CD4-positive, alpha-beta memory T cell (primary cell): ENCODE results near the gene LPO. TPM values are rescaled to one million over a fixed set of nuclear protein-coding genes. Genes with fewer than 3 reads are reported as not detected.

Experiments used
- CTCF ChIA-PET: fragments of 350-600 bp; sonication (Branson Sonifier 250); formaldehyde crosslinking; loops from one replicate; lab custom pipeline; 2021; ENCODE audit warnings: inconsistent platforms; ENCODE audit not compliant: partially characterized antibody; lab: Charles Lee
- POLR2A ChIA-PET: fragments of 350-600 bp; sonication (Branson Sonifier 250); formaldehyde crosslinking; loops from one replicate; lab custom pipeline; 2021; ENCODE audit not compliant: partially characterized antibody; lab: Charles Lee
- DNase-seq, 5 donors: peaks; one replicate each; pipeline versions ENCODE4 v3.0.0 to v3.0.0-alpha.2; 2020 to 2022; ENCODE audit warnings: mixed read lengths in 1 of 5
- H3K27ac ChIP-seq: one replicate; pipeline ENCODE4 v1.7.0; 2013; ENCODE audit warnings: low read depth, low read length
- H3K27me3 ChIP-seq: 2 replicates; pipeline ENCODE4 v1.7.0; 2013; ENCODE audit warnings: mild to moderate bottlenecking, low read length, moderate library complexity; ENCODE audit not compliant: insufficient read depth
- H3K36me3 ChIP-seq: 2 replicates; pipeline ENCODE4 v1.7.0; 2013; ENCODE audit warnings: mild to moderate bottlenecking, low read length, moderate library complexity; ENCODE audit not compliant: insufficient read depth
- H3K4me1 ChIP-seq: 2 replicates; pipeline ENCODE4 v1.7.0; 2013; ENCODE audit warnings: mild to moderate bottlenecking, low read length, moderate library complexity; ENCODE audit not compliant: insufficient read depth
- H3K4me3 ChIP-seq, 2 donors: one replicate each; pipeline ENCODE4 v1.7.0; 2013; ENCODE audit warnings: low read length in 2 of 2, mild to moderate bottlenecking in 1 of 2
- H3K9me3 ChIP-seq, 2 donors: one replicate each; pipeline ENCODE4 v1.7.0; 2013; ENCODE audit warnings: low read length in 2 of 2, control low read depth in 1 of 2; ENCODE audit not compliant: control insufficient read depth in 1 of 2
- H3K27ac Mint-ChIP-seq, 7 donors: one replicate each; pipeline ENCODE4 v1.8.0; 2020 to 2021; ENCODE audit warnings: mixed read lengths in 7 of 7, mild to moderate bottlenecking in 6 of 7, inconsistent platforms in 3 of 7, moderate library complexity in 3 of 7
- H3K27me3 Mint-ChIP-seq, 2 donors: one replicate each; pipeline ENCODE4 v1.8.0; 2020 to 2021; ENCODE audit warnings: mixed read lengths in 2 of 2
- H3K36me3 Mint-ChIP-seq, 2 donors: one replicate each; pipeline ENCODE4 v1.8.0; 2020 to 2021; ENCODE audit warnings: mixed read lengths in 2 of 2, inconsistent platforms in 1 of 2, mild to moderate bottlenecking in 1 of 2
- H3K4me1 Mint-ChIP-seq, 4 donors: one replicate each; pipeline ENCODE4 v1.8.0; 2020 to 2021; ENCODE audit warnings: mixed read lengths in 4 of 4, mild to moderate bottlenecking in 1 of 4
- H3K4me3 Mint-ChIP-seq, 8 donors: one replicate each; pipeline ENCODE4 v1.8.0; 2020 to 2021; ENCODE audit warnings: mixed read lengths in 8 of 8, mild to moderate bottlenecking in 7 of 8, moderate library complexity in 6 of 8, inconsistent platforms in 3 of 8
- H3K9me3 Mint-ChIP-seq, 8 donors: one replicate each; pipeline ENCODE4 v1.8.0; 2020 to 2021; ENCODE audit warnings: mixed read lengths in 8 of 8, mild to moderate bottlenecking in 5 of 8, inconsistent platforms in 3 of 8, moderate library complexity in 1 of 8
- intact Hi-C: fragments of 100-400 bp; cut with micrococcal nuclease; formaldehyde crosslinking; loops from one replicate; pipeline ENCODE4 v1.15.1; 2023
- polyA plus RNA-seq, 2 donors: library from polyadenylated mRNA; unstranded; fragments of 300-500 nt; fragmentation: Illumina TruSeq; gene quantifications; one replicate each; pipeline ENCODE4 v1.2.3, GENCODE V29; 2021
- total RNA-seq, 2 experiments: library from RNA; stranded (reverse); gene quantifications; one replicate each; pipeline ENCODE4 v1.2.3, GENCODE V29; 2021

The LPO gene
- total and polyA plus RNA-seq, 4 experiments from 2014 or later, result not detected

- Mint-ChIP-seq H3K9me3 (no peaks in the 10 kb centered on the region), H3K4me3 (no peak overlapping the region), H3K36me3 (peaks cover 12 to 14% of the 10 kb centered on the region in 2 donors), H3K4me1 (peaks cover under 1 to 8% (median 4%) of the 10 kb centered on the region in 4 donors), H3K27me3 (no peaks in the 10 kb centered on the region), H3K27ac (peak overlapping the region in 2 of 7 donors; percentile 53 to 55)
- Histone ChIP-seq H3K27ac (no peak overlapping the region), H3K4me1 (peaks cover 4% of the 10 kb centered on the region), H3K27me3 (no peaks in the 10 kb centered on the region), H3K36me3 (peaks cover 4% of the 10 kb centered on the region), H3K9me3 (no peaks in the 10 kb centered on the region), H3K4me3 (no peak overlapping the region)
- intact Hi-C loops, result no loop called here
- ChIA-PET POLR2A (interaction anchor here (0.9 to 1.0 kb wide), 2 partner anchors 35 to 42 kb away, joined by 3 read pairs; partner anchors contain the start of gene SUPT4H1), CTCF (interaction anchor here (0.8 to 2.1 kb wide), 3 partner anchors 8 to 695 kb away, joined by 3 to 9 read pairs (median 6); partner anchors contain the start of gene RNF43)
- no peak for DNase-seq
These were observed 70.9 kb downstream of the LPO start for GRCh38 chr17:58308985-58309917.

DNA sequence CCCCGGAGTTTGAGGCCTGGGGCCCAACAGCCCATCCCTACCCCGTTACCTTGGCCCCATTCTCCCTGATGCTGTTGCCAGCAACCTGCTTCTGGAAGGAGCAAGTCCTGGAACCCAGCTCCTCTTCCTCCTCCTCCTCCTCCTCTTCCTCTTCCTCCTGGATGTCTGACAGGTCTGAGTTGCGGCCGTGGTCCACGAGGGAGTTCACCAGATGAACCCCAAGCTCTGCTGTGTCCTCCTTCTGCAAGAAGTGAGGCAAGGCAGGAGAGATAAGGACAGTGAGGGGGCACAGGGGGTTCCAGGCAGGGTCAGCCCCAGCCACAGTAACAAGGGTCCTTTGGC is 71.5 kb downstream of the LPO start:
- DNase-seq, result no peak
- intact Hi-C loops, result no loop called here
- no peak overlapping the region for H3K4me3 Mint-ChIP-seq
- H3K9me3 Mint-ChIP-seq, result no peaks in the 10 kb centered on the region
- ChIA-PET CTCF (interaction anchor here (0.8 to 1.5 kb wide), 2 partner anchors 108 to 694 kb away, joined by 3 to 4 read pairs; partner anchors contain the start of gene RNF43), POLR2A (no interaction called here)
- Histone ChIP-seq H3K4me1 (no peaks in the 10 kb centered on the region), H3K27ac (no peak overlapping the region), H3K9me3 (no peaks in the 10 kb centered on the region), H3K4me3 (no peak overlapping the region), H3K36me3 (peaks cover 4% of the 10 kb centered on the region), H3K27me3 (no peaks in the 10 kb centered on the region)
- H3K27me3 Mint-ChIP-seq, result no peaks in the 10 kb centered on the region
- H3K36me3 Mint-ChIP-seq, result peaks cover 12 to 14% of the 10 kb centered on the region in 2 donors
- H3K27ac Mint-ChIP-seq, result peak overlapping the region in 1 of 7 donors; percentile 18
- H3K4me1 Mint-ChIP-seq, result peaks cover 0 to 6% (median 1%) of the 10 kb centered on the region in 4 donors

GRCh38 chr17:58310511-58311428 is 72.4 kb downstream of the LPO start:
- no peak for DNase-seq
- CTCF ChIA-PET, result interaction anchor here (0.8 to 1.5 kb wide), 2 partner anchors 107 to 694 kb away, joined by 3 to 4 read pairs; partner anchors contain the start of gene RNF43
- peak overlapping the region in 1 of 7 donors; percentile 6 for H3K27ac Mint-ChIP-seq

GRCh38 chr17:58311429-58311894 is 73.1 kb downstream of the LPO start:
- Mint-ChIP-seq H3K4me3 (no peak overlapping the region), H3K36me3 (peaks cover 14 to 16% of the 10 kb centered on the region in 2 donors), H3K4me1 (peaks cover 0 to 6% (median 1%) of the 10 kb centered on the region in 4 donors), H3K27me3 (no peaks in the 10 kb centered on the region), H3K9me3 (no peaks in the 10 kb centered on the region), H3K27ac (peak overlapping the region in 1 of 7 donors; percentile 6)
- Histone ChIP-seq H3K9me3 (no peaks in the 10 kb centered on the region), H3K36me3 (peaks cover 4% of the 10 kb centered on the region), H3K27me3 (no peaks in the 10 kb centered on the region), H3K27ac (no peak overlapping the region), H3K4me3 (no peak overlapping the region), H3K4me1 (no peaks in the 10 kb centered on the region)
- no peak for DNase-seq
- intact Hi-C loops, result no loop called here
- ChIA-PET POLR2A (interaction anchor here (34.1 kb wide), 1 partner anchor 32 kb away, joined by 3924 read pairs; the partner anchor contains the start of gene SUPT4H1), CTCF (interaction anchor here (1.3 to 1.5 kb wide), 2 partner anchors 106 kb away, joined by 3 to 4 read pairs; partner anchors contain the start of gene RNF43)

More at GRCh38 chr17:58310511-58311428, 72.4 kb downstream of the LPO start:
- Histone ChIP-seq H3K4me3 (no peak overlapping the region), H3K36me3 (peaks cover 4% of the 10 kb centered on the region), H3K27ac (no peak overlapping the region), H3K4me1 (no peaks in the 10 kb centered on the region), H3K9me3 (no peaks in the 10 kb centered on the region), H3K27me3 (no peaks in the 10 kb centered on the region)
- H3K4me3 Mint-ChIP-seq, result no peak overlapping the region
- H3K36me3 Mint-ChIP-seq, result peaks cover 14 to 16% of the 10 kb centered on the region in 2 donors
- H3K27me3 Mint-ChIP-seq, result no peaks in the 10 kb centered on the region
- intact Hi-C loops, result no loop called here
- peaks cover 0 to 6% (median 1%) of the 10 kb centered on the region in 4 donors for H3K4me1 Mint-ChIP-seq
- POLR2A ChIA-PET, result no interaction called here
- no peaks in the 10 kb centered on the region for H3K9me3 Mint-ChIP-seq

DNA sequence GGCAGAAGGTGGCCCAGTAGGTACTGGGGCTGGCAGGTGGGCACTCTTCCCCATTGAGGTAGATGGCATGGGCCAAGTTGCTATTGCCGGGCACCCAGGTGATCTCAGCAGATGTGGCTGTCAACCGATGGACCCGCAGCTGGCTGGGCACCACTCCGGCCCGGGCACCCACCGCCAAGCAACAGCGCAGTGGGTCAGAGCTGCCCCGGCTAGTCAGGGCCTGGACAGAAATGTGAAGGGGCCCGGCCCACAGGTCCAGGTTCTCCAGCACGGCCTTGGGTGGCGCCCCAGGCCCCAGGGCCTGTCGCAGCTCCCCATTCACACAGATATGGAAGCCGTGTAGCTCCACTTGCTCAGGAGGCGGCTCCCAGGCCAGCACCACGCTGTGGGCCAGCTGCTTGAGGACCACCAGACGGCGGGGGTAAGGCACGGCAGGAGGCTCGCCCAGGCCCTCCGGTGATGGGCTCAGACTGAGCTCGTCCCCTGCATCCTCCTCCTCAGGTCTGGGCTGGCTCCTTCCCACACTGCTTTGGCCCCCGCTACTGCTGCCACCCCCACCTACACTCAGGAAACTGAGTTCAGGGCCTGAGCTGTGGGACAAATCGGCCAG is 73.7 kb downstream of the LPO start:
- Mint-ChIP-seq H3K27me3 (no peaks in the 10 kb centered on the region), H3K4me3 (no peak overlapping the region), H3K4me1 (peaks cover 0 to 7% (median 1%) of the 10 kb centered on the region in 4 donors), H3K27ac (peak overlapping the region in 3 of 7 donors; percentile 32 to 65 (median 42)), H3K9me3 (no peaks in the 10 kb centered on the region), H3K36me3 (peaks cover 11 to 12% of the 10 kb centered on the region in 2 donors)
- Histone ChIP-seq H3K27ac (no peak overlapping the region), H3K9me3 (no peaks in the 10 kb centered on the region), H3K36me3 (peaks cover 4% of the 10 kb centered on the region), H3K27me3 (no peaks in the 10 kb centered on the region), H3K4me1 (peaks cover under 1% of the 10 kb centered on the region), H3K4me3 (no peak overlapping the region)
- CTCF ChIA-PET, result interaction anchor here (1.2 to 6.4 kb wide), 3 partner anchors 8 to 108 kb away, joined by 3 to 52 read pairs (median 3); no protein-coding TSS in a partner anchor
- no peak for DNase-seq
- POLR2A ChIA-PET, result interaction anchor here (34.1 kb wide), 1 partner anchor 32 kb away, joined by 3924 read pairs; the partner anchor contains the start of gene SUPT4H1
- intact Hi-C loops, result no loop called here

GRCh38 chr17:58312829-58313228 is 74.4 kb downstream of the LPO start:
- CTCF ChIA-PET, result interaction anchor here (0.7 to 6.4 kb wide), 5 partner anchors 8 to 122 kb away, joined by 3 to 52 read pairs (median 3); no protein-coding TSS in a partner anchor
- Histone ChIP-seq H3K27me3 (no peaks in the 10 kb centered on the region), H3K4me1 (peaks cover 8% of the 10 kb centered on the region), H3K9me3 (no peaks in the 10 kb centered on the region), H3K36me3 (peaks cover 4% of the 10 kb centered on the region), H3K27ac (no peak overlapping the region), H3K4me3 (no peak overlapping the region)
- Mint-ChIP-seq H3K27me3 (no peaks in the 10 kb centered on the region), H3K9me3 (no peaks in the 10 kb centered on the region), H3K36me3 (peaks cover 8% of the 10 kb centered on the region in 2 donors), H3K4me3 (no peak overlapping the region), H3K4me1 (peaks cover 6 to 14% (median 7%) of the 10 kb centered on the region in 4 donors), H3K27ac (peak overlapping the region in 1 of 7 donors; percentile 42)
- no peak for DNase-seq
- POLR2A ChIA-PET, result interaction anchor here (34.1 kb wide), 1 partner anchor 31 kb away, joined by 3924 read pairs; the partner anchor contains the start of gene SUPT4H1
- intact Hi-C loops, result no loop called here
